ENCODE results near the gene ARHGEF25.

GRCh38 chr12:57622293-57623245 is 11.3 kb downstream of the ARHGEF25 start:
- TF ChIP-seq POLR2A (IDR thresholded peaks at IDR 0.05) = no peak
- TF ChIP-seq, protein P1, sequence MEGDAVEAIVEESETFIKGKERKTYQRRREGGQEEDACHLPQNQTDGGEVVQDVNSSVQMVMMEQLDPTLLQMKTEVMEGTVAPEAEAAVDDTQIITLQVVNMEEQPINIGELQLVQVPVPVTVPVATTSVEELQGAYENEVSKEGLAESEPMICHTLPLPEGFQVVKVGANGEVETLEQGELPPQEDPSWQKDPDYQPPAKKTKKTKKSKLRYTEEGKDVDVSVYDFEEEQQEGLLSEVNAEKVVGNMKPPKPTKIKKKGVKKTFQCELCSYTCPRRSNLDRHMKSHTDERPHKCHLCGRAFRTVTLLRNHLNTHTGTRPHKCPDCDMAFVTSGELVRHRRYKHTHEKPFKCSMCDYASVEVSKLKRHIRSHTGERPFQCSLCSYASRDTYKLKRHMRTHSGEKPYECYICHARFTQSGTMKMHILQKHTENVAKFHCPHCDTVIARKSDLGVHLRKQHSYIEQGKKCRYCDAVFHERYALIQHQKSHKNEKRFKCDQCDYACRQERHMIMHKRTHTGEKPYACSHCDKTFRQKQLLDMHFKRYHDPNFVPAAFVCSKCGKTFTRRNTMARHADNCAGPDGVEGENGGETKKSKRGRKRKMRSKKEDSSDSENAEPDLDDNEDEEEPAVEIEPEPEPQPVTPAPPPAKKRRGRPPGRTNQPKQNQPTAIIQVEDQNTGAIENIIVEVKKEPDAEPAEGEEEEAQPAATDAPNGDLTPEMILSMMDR (IDR thresholded peaks at IDR 0.05) = no peak
